B cell (primary cell): ENCODE data around the gene CNTN4. TPM values are rescaled to one million over a fixed set of nuclear protein-coding genes. Genes with fewer than 3 reads are reported as not detected.

Experiments used
- ATAC-seq: fragments of 200-7000 bp; cut with Tn5 transposase; one replicate; pipeline ENCODE4 v1.10.0; 2021; ENCODE audit warnings: low read depth, mild to moderate bottlenecking, moderate number of reproducible peaks, moderate library complexity
- CTCF ChIA-PET: fragments of 350-600 bp; sonication (Branson Sonifier 250); formaldehyde crosslinking; loops from one replicate; lab custom pipeline; 2021; ENCODE audit warnings: antibody characterized with exemption, inconsistent platforms; lab: Charles Lee
- POLR2A ChIA-PET: fragments of 350-600 bp; sonication (Branson Sonifier 250); formaldehyde crosslinking; loops from one replicate; lab custom pipeline; 2021; ENCODE audit warnings: antibody characterized with exemption; lab: Charles Lee
- DNase-seq: peaks from one replicate; pipeline ENCODE4 v3.0.0; 2013
- H2AFZ ChIP-seq: 2 replicates; pipeline ENCODE4 v1.6.1; 2012; ENCODE audit warnings: mild to moderate bottlenecking, low read depth, low read length; ENCODE audit not compliant: insufficient read depth, poor library complexity, severe bottlenecking
- H3K27ac ChIP-seq, 2 donors: 1 replicate in 1 of 2; 2 replicates in 1 of 2; pipeline ENCODE4 v1.5.1; 2012 to 2013; ENCODE audit warnings: low read length in 2 of 2, mild to moderate bottlenecking in 2 of 2, moderate library complexity in 1 of 2
- H3K27me3 ChIP-seq, 4 experiments: fragments of 200-600 bp in 1 of 4; sonication (generic) in 1 of 4; replicated peaks in 1 of 4; 1 replicate in 2 of 4; 2 replicates in 2 of 4; pipeline versions ENCODE4 v1.6.1 to v1.7.0; 2013 to 2016; ENCODE audit warnings: low read length in 3 of 4, mild to moderate bottlenecking in 2 of 4, mixed read lengths in 1 of 4, moderate library complexity in 1 of 4; ENCODE audit not compliant: insufficient read depth in 4 of 4, control insufficient read depth in 3 of 4; ENCODE audit errors: control extremely low read depth in 1 of 4
- H3K36me3 ChIP-seq, 2 experiments: replicated peaks in 1 of 2; 1 replicate in 1 of 2; 2 replicates in 1 of 2; pipeline versions ENCODE4 v1.6.1 to v1.7.1; 2013; ENCODE audit warnings: low read length in 1 of 2; ENCODE audit not compliant: insufficient read depth in 2 of 2, control insufficient read depth in 1 of 2; ENCODE audit errors: control extremely low read depth in 1 of 2, extremely low read depth in 1 of 2
- H3K4me1 ChIP-seq, 2 donors: fragments of 200-600 bp in 1 of 2; sonication (generic) in 1 of 2; 1 replicate in 1 of 2; 2 replicates in 1 of 2; pipeline versions ENCODE4 v1.5.1 to v1.6.1; 2013 to 2017; ENCODE audit warnings: low read length in 2 of 2; ENCODE audit not compliant: control insufficient read depth in 2 of 2, insufficient read depth in 2 of 2
- H3K4me2 ChIP-seq: replicated peaks from 2 replicates; pipeline ENCODE3; 2012; ENCODE audit warnings: mild to moderate bottlenecking, low read depth, low read length; ENCODE audit not compliant: poor library complexity, severe bottlenecking
- H3K4me3 ChIP-seq, 5 experiments: fragments of 200-600 bp in 1 of 5; sonication (generic) in 1 of 5; 1 replicate in 3 of 5; 2 replicates in 2 of 5; pipeline versions ENCODE4 v1.5.1 to v1.7.0; 2011 to 2016; ENCODE audit warnings: low read length in 4 of 5, mild to moderate bottlenecking in 4 of 5, low read depth in 2 of 5, control low read depth in 1 of 5, moderate library complexity in 1 of 5; ENCODE audit not compliant: insufficient read depth in 1 of 5; ENCODE audit errors: control extremely low read depth in 1 of 5, extremely low read depth in 1 of 5
- H3K79me2 ChIP-seq: fragments of 200-600 bp; sonication (generic); one replicate; pipeline ENCODE4 v1.6.0; 2016; ENCODE audit warnings: low read length; ENCODE audit not compliant: control insufficient read depth, insufficient read depth
- H3K9ac ChIP-seq: fragments of 200-600 bp; sonication (generic); 2 replicates; pipeline ENCODE4 v1.6.1; 2017; ENCODE audit warnings: mild to moderate bottlenecking, low read length, moderate library complexity
- H3K9me3 ChIP-seq, 3 donors: one replicate each; pipeline versions ENCODE4 v1.6.1 to v1.7.1; 2013; ENCODE audit warnings: low read length in 2 of 3; ENCODE audit not compliant: control insufficient read depth in 2 of 3, insufficient read depth in 1 of 3; ENCODE audit errors: control extremely low read depth in 1 of 3
- H4K20me1 ChIP-seq: 2 replicates; pipeline ENCODE4 v1.6.0; 2012; ENCODE audit warnings: mild to moderate bottlenecking, low read length; ENCODE audit not compliant: insufficient read depth, control insufficient read depth, poor library complexity, severe bottlenecking
- H3K27ac Mint-ChIP-seq: one replicate; pipeline ENCODE4 v1.8.0; 2021; ENCODE audit warnings: mixed read lengths
- H3K27me3 Mint-ChIP-seq: one replicate; pipeline ENCODE4 v1.8.0; 2021; ENCODE audit warnings: mixed read lengths
- H3K4me1 Mint-ChIP-seq: one replicate; pipeline ENCODE4 v1.8.0; 2021; ENCODE audit warnings: mixed read lengths
- H3K4me3 Mint-ChIP-seq: one replicate; pipeline ENCODE4 v1.8.0; 2021; ENCODE audit warnings: mixed read lengths
- H3K9me3 Mint-ChIP-seq: one replicate; pipeline ENCODE4 v1.8.0; 2022; ENCODE audit warnings: mixed read lengths; ENCODE audit not compliant: insufficient read depth
- EZH2 ChIP-seq: IDR thresholded peaks from 2 replicates; pipeline ENCODE4 v1.6.1; 2012; ENCODE audit warnings: borderline replicate concordance, low read depth, mild to moderate bottlenecking, moderate library complexity, low read length; ENCODE audit not compliant: insufficient read depth, poor library complexity, severe bottlenecking
- WGBS: methylation state at CpG from one replicate; pipeline ENCODE4 v1.1.5; 2013; ENCODE audit warnings: missing lambda C conversion rate; ENCODE audit not compliant: insufficient coverage; 5-methylcytosine and 5-hydroxymethylcytosine counted together
- intact Hi-C: fragments of 100-400 bp; cut with micrococcal nuclease; formaldehyde crosslinking; loops from one replicate; pipeline ENCODE4 v1.10.0; 2022
- polyA plus RNA-seq: library from polyadenylated mRNA; depleted of rRNA; stranded (reverse); fragments of >200 nt; gene quantifications from 2 replicates; pipeline ENCODE4 v1.2.3, GENCODE V29; 2012
- total RNA-seq, 2 donors: library from RNA; stranded (reverse); fragments of 120-200 nt in 1 of 2; gene quantifications; 1 replicate in 1 of 2; 2 replicates in 1 of 2; pipeline versions ENCODE4 v1.2.3 to v1.2.4, GENCODE V29; 2013 to 2022
- TF ChIP-seq, protein P1 (sequence below): fragments of 200-600 bp; IDR thresholded peaks from one replicate; pipeline ENCODE4 v1.8.0; 2022; ENCODE audit warnings: antibody characterized with exemption, mild to moderate bottlenecking

Gene CNTN4
- total and polyA plus RNA-seq, 2 donors (not counting 1 experiment from before 2014, with no cell fraction given), result 0.05 TPM; not detected in 1

GRCh38 chr3:2793987-2794386 lies 695.3 kb downstream of the CNTN4 start:
- DNase-seq (no peak), ATAC-seq (no peak)
- Histone ChIP-seq H3K4me3 (no peak overlapping the region), H3K79me2 (no peaks in the 10 kb centered on the region), H3K27me3 (no peaks in the 10 kb centered on the region), H2AFZ (no peak overlapping the region), H3K36me3 (no peaks in the 10 kb centered on the region), H3K27ac (no peak overlapping the region), H3K4me2 (no peak overlapping the region), H3K9me3 (peaks cover 0 to 3% (median 0%) of the 10 kb centered on the region in 3 donors), H3K4me1 (no peaks in the 10 kb centered on the region), H3K9ac (no peak overlapping the region), H4K20me1 (no peaks in the 10 kb centered on the region)
- intact Hi-C loops, result no loop called here
- CTCF ChIA-PET, result no interaction called here
- H3K4me1 Mint-ChIP-seq, result no peaks in the 10 kb centered on the region
- POLR2A ChIA-PET, result no interaction called here
- H3K4me3 Mint-ChIP-seq, result no peak overlapping the region
- 100% methylated on average over 1 of the region's 1 CpG for WGBS
- TF ChIP-seq EZH2, result no peak
- TF ChIP-seq, protein P1, sequence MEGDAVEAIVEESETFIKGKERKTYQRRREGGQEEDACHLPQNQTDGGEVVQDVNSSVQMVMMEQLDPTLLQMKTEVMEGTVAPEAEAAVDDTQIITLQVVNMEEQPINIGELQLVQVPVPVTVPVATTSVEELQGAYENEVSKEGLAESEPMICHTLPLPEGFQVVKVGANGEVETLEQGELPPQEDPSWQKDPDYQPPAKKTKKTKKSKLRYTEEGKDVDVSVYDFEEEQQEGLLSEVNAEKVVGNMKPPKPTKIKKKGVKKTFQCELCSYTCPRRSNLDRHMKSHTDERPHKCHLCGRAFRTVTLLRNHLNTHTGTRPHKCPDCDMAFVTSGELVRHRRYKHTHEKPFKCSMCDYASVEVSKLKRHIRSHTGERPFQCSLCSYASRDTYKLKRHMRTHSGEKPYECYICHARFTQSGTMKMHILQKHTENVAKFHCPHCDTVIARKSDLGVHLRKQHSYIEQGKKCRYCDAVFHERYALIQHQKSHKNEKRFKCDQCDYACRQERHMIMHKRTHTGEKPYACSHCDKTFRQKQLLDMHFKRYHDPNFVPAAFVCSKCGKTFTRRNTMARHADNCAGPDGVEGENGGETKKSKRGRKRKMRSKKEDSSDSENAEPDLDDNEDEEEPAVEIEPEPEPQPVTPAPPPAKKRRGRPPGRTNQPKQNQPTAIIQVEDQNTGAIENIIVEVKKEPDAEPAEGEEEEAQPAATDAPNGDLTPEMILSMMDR, result no peak
- no peaks in the 10 kb centered on the region for H3K9me3 Mint-ChIP-seq
- peaks cover 2% of the 10 kb centered on the region for H3K27me3 Mint-ChIP-seq
- H3K27ac Mint-ChIP-seq, result no peak overlapping the region

DNA sequence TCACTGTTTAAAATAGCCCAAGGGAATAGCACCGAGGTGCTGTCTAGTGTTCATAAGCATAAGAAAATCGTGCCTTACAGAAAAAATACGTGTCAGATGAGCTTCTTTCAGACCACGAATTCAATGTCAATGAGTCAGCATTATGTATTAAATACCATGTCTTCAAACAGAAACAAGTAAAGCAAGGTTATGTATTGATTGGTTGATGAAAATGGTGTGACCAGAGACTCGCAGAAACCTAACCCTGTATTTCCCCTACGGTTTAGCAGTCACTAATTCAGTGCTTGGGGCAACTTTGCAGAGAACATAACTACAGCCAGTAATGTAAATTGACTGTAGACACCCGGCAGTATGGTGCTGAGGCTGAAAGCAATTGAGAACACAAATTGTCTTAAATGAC lies 703.8 kb downstream of the CNTN4 start:
- no peak for ATAC-seq
- intact Hi-C loops, result no loop called here
- Mint-ChIP-seq H3K4me3 (no peak overlapping the region), H3K9me3 (no peaks in the 10 kb centered on the region), H3K27ac (no peak overlapping the region), H3K4me1 (no peaks in the 10 kb centered on the region), H3K27me3 (peaks cover 7% of the 10 kb centered on the region)
- Histone ChIP-seq H3K27me3 (no peaks in the 10 kb centered on the region), H3K79me2 (no peaks in the 10 kb centered on the region), H4K20me1 (no peaks in the 10 kb centered on the region), H3K9me3 (no peaks in the 10 kb centered on the region), H2AFZ (no peak overlapping the region), H3K4me2 (no peak overlapping the region), H3K36me3 (no peaks in the 10 kb centered on the region), H3K4me3 (no peak overlapping the region), H3K9ac (no peak overlapping the region), H3K4me1 (no peaks in the 10 kb centered on the region), H3K27ac (no peak overlapping the region)
- ChIA-PET CTCF (no interaction called here), POLR2A (no interaction called here)
- no peak for DNase-seq
- TF ChIP-seq EZH2, result no peak
- TF ChIP-seq, protein P1, result no peak
- WGBS, result 80% methylated on average over 1 of the region's 7 CpGs
